Muscle of leg (tissue), 16 donors: Measurements from ENCODE around the gene C22orf31. TPM values are rescaled to one million over a fixed set of nuclear protein-coding genes. Genes with fewer than 3 reads are reported as not detected.
A peak's percentile ranks its signal among the peaks of the same experiment; 100 is the strongest.

Source experiments
- DNase-seq: peaks from one replicate; pipeline ENCODE4 v3.0.0; 2013
- H3K27ac ChIP-seq: one replicate; pipeline ENCODE4 v1.5.1; 2013; ENCODE audit warnings: mild to moderate bottlenecking, low read length, control low read depth
- H3K27me3 ChIP-seq: one replicate; pipeline ENCODE4 v1.6.1; 2013; ENCODE audit warnings: low read length; ENCODE audit not compliant: control insufficient read depth, insufficient read depth
- H3K36me3 ChIP-seq: one replicate; pipeline ENCODE4 v1.6.1; 2013; ENCODE audit warnings: low read length; ENCODE audit not compliant: control insufficient read depth, insufficient read depth
- H3K4me1 ChIP-seq: one replicate; pipeline ENCODE4 v1.6.1; 2013; ENCODE audit warnings: low read length; ENCODE audit not compliant: control insufficient read depth, insufficient read depth
- H3K4me3 ChIP-seq: one replicate; pipeline ENCODE4 v1.5.1; 2013; ENCODE audit warnings: low read length, control low read depth
- H3K9me3 ChIP-seq: replicated peaks from 2 replicates; pipeline ENCODE4 v1.6.1; 2013; ENCODE audit warnings: low read depth, low read length; ENCODE audit not compliant: control insufficient read depth
- WGBS: methylation state at CpG from one replicate; pipeline ENCODE4 v1.1.5; 2013; ENCODE audit warnings: missing lambda C conversion rate; ENCODE audit not compliant: insufficient coverage; 5-methylcytosine and 5-hydroxymethylcytosine counted together
- long read RNA-seq, 11 donors: transcript quantifications; one replicate each; lab custom pipeline, GENCODE V29; 2026
- polyA plus RNA-seq, 8 donors: library from polyadenylated mRNA; unstranded; fragments of 120-200 nt; gene quantifications; one replicate each; pipeline versions ENCODE4 v1.2.1 to v1.2.3, GENCODE V29; 2013; ENCODE audit warnings: inconsistent platforms in 1 of 8, low replicate concordance in 1 of 8; ENCODE audit not compliant: insufficient read length in 8 of 8, insufficient read depth in 1 of 8
- total RNA-seq: library from RNA; stranded (reverse); fragments of 120-200 nt; gene quantifications from one replicate; pipeline ENCODE4 v1.2.4, GENCODE V29; 2013

Gene C22orf31
- 2.1 TPM for total RNA-seq
- 1 to 10 TPM; 1.1 to 3.0 (median 1.8) TPM for polyA plus RNA-seq
- long read RNA-seq, donor 1, result 0 reads
- long read RNA-seq, donor 2, result 0 reads
- long read RNA-seq, donor 3, result 0 reads
- long read RNA-seq, donor 4, result 0 reads
- long read RNA-seq, donor 5, result 0 reads
- long read RNA-seq, donor 6, result 0 reads
- long read RNA-seq, donor 7, result 0 reads
- long read RNA-seq, donor 8, result 0 reads
- long read RNA-seq, donor 9, result 0 reads
- long read RNA-seq, donor 10, result 0 reads
- long read RNA-seq, donor 11, result 0 reads

- no peak for DNase-seq
- H3K27me3 ChIP-seq, result no peaks in the 10 kb centered on the region
- peaks cover 26% of the 10 kb centered on the region for H3K4me1 ChIP-seq
- H3K36me3 ChIP-seq, result no peaks in the 10 kb centered on the region
- no peak within 1 kb of the TSS for H3K27ac ChIP-seq
- H3K9me3 ChIP-seq, result no peaks in the 10 kb centered on the region
- no CpG with 5 or more reads among the region's 2 CpGs for WGBS
- H3K4me3 ChIP-seq, result no peak within 1 kb of the TSS
These were observed at the start of gene C22orf31 for GRCh38 chr22:29061773-29062172. C22orf31 (minus strand) TSS chr22:29061831; CDS start chr22:29061792, 39 bp downstream.

DNA sequence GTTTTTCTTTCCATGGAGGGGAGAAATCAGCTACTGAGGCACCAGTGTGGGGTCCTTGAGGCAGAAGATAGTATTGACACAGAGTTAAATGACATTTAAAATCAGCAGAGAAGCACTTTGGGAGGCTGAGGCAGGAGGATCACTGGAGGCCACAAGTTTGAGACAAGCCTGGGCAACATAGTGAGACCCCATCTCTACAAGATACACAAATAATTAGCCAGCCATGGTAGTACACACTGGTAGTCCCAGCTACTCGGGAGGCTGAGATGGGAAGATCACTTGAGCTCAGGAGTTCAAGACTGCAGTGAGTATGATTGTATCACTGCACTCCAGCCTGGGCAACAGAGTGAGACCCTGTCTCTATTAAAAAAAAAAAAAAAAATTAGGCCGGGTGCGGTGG lies 49.3 kb upstream of the C22orf31 start:
- H3K27me3 ChIP-seq, result no peaks in the 10 kb centered on the region

DNA sequence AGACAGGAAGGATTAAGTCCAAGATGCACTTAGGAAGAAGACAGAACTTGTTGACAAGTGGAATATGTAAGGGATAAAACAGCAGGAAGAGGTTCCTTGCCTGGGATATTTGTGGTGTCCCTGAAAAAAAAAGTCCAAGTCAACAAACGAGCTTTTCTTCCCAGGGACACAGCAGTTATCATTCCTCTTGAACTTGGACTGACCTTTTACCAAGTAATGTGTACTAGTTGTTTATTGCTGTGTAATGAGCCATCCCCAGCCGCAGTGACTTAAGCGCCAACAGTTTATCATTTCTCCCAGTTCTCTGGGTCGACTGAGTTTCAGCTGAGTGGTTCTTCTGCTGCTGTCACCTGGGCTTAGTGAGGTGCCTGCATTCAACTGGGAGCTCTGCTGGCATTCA lies 48.2 kb upstream of the C22orf31 start:
- peaks cover 10% of the 10 kb centered on the region for H3K36me3 ChIP-seq
- no CpG with 5 or more reads among the region's 4 CpGs for WGBS
- peaks cover 17% of the 10 kb centered on the region for H3K4me1 ChIP-seq
- no peak overlapping the region for H3K4me3 ChIP-seq
- no peaks in the 10 kb centered on the region for H3K9me3 ChIP-seq
- DNase-seq, result no peak
- H3K27me3 ChIP-seq, result no peaks in the 10 kb centered on the region
- no peak overlapping the region for H3K27ac ChIP-seq

More for the DNA sequence above, 49.3 kb upstream of the C22orf31 start:
- WGBS, result no CpG with 5 or more reads among the region's 3 CpGs
- no peak for DNase-seq
- Histone ChIP-seq H3K36me3 (peaks cover 7% of the 10 kb centered on the region), H3K4me1 (peaks cover 22% of the 10 kb centered on the region), H3K27ac (no peak overlapping the region), H3K9me3 (no peaks in the 10 kb centered on the region), H3K4me3 (no peak overlapping the region)

GRCh38 chr22:29108137-29108536 lies 46.5 kb upstream of the C22orf31 start:
- no peaks in the 10 kb centered on the region for H3K27me3 ChIP-seq
- peaks cover 17% of the 10 kb centered on the region for H3K4me1 ChIP-seq
- WGBS, result 100% methylated on average over 3 of the region's 5 CpGs
- H3K4me3 ChIP-seq, result no peak overlapping the region
- no peaks in the 10 kb centered on the region for H3K9me3 ChIP-seq
- DNase-seq, result no peak
- no peak overlapping the region for H3K27ac ChIP-seq
- peaks cover 13% of the 10 kb centered on the region for H3K36me3 ChIP-seq

- Histone ChIP-seq H3K27ac (no peak overlapping the region), H3K27me3 (no peaks in the 10 kb centered on the region), H3K4me1 (peaks cover 11% of the 10 kb centered on the region), H3K9me3 (no peaks in the 10 kb centered on the region), H3K4me3 (no peak overlapping the region), H3K36me3 (peaks cover 13% of the 10 kb centered on the region)
- DNase-seq, result no peak
- WGBS, result 6% methylated on average over 2 of the region's 4 CpGs
These were observed 45.2 kb upstream of the C22orf31 start for GRCh38 chr22:29106839-29107238.

- DNase-seq, result no peak
- H3K4me3 ChIP-seq, result no peak overlapping the region
- H3K27me3 ChIP-seq, result no peaks in the 10 kb centered on the region
- no peaks in the 10 kb centered on the region for H3K9me3 ChIP-seq
- H3K27ac ChIP-seq, result no peak overlapping the region
- no CpG with 5 or more reads among the region's 2 CpGs for WGBS
- H3K36me3 ChIP-seq, result peaks cover 13% of the 10 kb centered on the region
- H3K4me1 ChIP-seq, result peaks cover 11% of the 10 kb centered on the region
These were observed 43.8 kb upstream of the C22orf31 start for GRCh38 chr22:29105468-29105867.

- Histone ChIP-seq H3K4me1 (peaks cover 6% of the 10 kb centered on the region), H3K36me3 (peaks cover 10% of the 10 kb centered on the region), H3K27ac (no peak overlapping the region), H3K9me3 (no peaks in the 10 kb centered on the region), H3K4me3 (no peak overlapping the region), H3K27me3 (no peaks in the 10 kb centered on the region)
- WGBS, result 71% methylated on average over 1 of the region's 1 CpG
- no peak for DNase-seq
These were observed 41.5 kb upstream of the C22orf31 start for GRCh38 chr22:29103121-29103520.

DNA sequence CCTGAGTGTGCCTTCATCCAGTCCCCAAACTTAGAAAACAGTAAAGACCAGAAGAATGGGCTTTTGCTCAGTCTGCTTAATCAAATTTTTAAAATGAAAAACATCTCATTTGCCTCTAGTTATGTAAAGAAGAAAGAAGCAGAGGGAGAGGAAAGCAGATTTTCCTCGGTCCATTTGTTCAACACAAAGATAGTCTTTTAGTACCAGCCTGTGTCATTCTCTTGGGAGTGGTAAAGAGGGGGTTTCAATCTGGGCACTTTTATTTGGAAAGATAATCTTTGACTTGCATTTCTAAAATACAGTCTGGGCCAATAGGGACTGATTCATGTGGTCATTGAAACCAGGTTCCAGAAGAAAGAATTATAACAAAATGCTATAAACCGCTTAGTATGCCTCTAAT lies 40.7 kb upstream of the C22orf31 start:
- H3K27ac ChIP-seq, result no peak overlapping the region
- no peaks in the 10 kb centered on the region for H3K9me3 ChIP-seq
- H3K4me1 ChIP-seq, result peaks cover 6% of the 10 kb centered on the region
- H3K4me3 ChIP-seq, result no peak overlapping the region
- WGBS, result no CpG with 5 or more reads among the region's 2 CpGs
- DNase-seq, result no peak
- no peaks in the 10 kb centered on the region for H3K27me3 ChIP-seq
- peaks cover 10% of the 10 kb centered on the region for H3K36me3 ChIP-seq

DNA sequence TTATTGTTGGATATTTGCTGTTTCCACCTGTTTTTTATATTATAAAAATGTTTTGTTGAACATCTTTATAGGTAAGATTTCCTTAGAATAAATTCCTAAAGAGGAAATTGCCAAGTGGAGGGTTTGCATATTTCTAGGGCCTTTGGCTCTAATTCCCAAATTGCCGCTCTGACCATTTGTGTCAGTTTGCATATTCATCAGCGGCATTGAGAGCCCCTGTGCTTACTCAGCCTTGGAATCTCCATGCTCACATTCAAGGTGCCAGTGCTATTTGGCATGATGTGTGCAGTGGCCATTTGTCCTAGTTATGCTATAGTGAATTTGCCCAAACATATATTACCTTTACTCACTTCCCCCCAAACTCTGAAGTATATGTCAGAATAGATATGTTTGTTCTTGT lies 36.7 kb upstream of the C22orf31 start:
- no peak for DNase-seq
- Histone ChIP-seq H3K4me1 (peaks cover 16% of the 10 kb centered on the region), H3K9me3 (no peaks in the 10 kb centered on the region), H3K27ac (no peak overlapping the region), H3K27me3 (no peaks in the 10 kb centered on the region), H3K36me3 (peaks cover 18% of the 10 kb centered on the region), H3K4me3 (no peak overlapping the region)
- WGBS, result 80% methylated on average over 1 of the region's 2 CpGs

DNA sequence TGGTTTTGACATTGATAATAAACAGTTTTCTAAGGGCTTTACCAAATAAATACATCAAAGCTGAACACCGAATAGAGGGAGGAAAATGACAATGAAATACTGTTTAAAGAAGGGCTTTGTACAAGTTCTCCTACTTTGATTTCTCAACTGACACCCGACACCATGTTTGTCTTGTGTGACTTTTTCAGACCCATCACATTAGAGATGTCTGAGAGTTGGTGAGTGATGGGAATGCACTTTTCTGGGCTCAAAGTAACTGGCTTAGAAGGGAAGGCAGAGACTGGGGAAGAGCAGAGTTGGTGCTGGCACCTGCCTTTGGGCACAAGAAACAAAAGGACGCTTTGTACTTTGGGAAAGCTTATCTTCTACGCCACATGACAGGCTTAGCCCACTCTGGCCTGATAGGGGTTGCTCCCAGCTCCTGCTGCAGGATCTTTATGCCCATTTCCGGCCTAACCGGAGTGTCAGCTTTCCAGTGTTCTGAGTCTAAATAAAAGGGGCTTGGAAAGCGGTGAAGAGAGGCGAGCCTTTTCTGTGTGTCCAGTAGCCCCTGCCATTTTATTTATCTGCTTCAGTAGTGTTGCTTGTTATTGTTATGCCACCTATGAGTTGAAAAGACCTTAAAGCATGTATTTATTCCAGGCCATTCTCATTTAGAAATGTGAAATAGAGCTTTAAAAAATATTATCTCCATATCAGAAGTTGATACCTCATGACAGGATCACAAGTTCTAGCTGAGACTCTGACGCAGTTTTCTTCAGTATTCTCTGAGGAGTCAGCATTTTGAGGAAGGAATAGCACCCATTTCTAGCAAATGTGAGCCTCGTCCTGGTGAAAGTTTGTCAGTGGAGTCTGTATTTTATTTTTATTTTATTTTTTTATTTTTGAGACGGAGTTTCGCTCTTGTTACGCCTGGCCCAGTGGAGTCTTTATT lies 35.4 kb upstream of the C22orf31 start:
- Histone ChIP-seq H3K27ac (peak overlapping the region; percentile 21), H3K9me3 (no peaks in the 10 kb centered on the region), H3K27me3 (no peaks in the 10 kb centered on the region), H3K4me3 (no peak overlapping the region), H3K4me1 (peaks cover 29% of the 10 kb centered on the region), H3K36me3 (peaks cover 18% of the 10 kb centered on the region)
- WGBS, result 44% methylated on average over 3 of the region's 13 CpGs
- no peak for DNase-seq
